Inflammatory macrophage treated with lipopolysaccharide for 4 hours (primary cell): ENCODE results near the gene TMEM170B.

Experiments
- DNase-seq: peaks from one replicate; pipeline ENCODE4 v3.0.0-alpha.2; 2020

Gene TMEM170B, protein sequence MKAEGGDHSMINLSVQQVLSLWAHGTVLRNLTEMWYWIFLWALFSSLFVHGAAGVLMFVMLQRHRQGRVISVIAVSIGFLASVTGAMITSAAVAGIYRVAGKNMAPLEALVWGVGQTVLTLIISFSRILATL

DNA sequence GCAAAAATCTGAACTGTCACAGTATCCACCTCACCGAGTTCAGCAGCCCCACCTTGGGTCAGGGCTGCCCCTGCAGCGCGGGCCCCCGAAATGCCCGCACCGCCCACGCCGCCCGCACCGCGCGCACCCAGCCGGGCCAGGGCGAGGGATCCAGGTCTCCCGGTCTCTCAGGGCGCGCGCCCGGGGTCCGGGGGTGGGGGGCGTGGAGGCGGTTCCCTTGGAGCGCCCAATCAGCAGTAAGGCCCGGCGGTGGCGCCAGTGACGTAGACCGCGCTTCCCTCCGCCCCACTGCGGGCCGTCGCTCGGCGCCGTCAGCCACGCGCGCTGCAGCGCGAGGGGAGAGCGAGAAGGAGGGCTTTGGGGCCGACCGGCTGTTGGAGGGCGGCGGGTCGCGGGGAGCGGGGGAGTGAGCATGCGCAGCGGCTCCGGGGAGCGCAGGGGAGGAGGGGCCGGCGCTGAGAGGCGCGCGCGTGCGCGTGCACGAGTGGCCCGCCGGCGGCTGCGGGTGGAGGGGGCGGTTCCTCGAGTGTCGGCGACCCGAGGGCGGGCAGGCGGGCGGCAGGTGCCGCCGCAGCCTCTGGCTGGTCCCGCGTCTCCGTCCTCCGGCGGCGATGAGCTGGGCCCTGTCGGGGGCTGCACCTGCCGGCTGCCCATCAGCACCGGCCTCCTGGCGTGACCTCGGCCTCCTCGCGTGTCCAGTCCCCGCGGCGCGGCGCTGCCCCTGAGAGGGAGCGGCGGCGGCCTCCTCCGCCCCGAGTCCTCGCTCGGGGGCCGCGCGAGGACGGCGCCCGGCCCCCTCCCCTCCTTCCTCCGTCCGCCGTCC lies at the start of gene TMEM170B:
Gene TMEM170B (plus strand): TSS at position 521 of the 823 bp plus-strand sequence. CDS start 529 bp downstream, outside the sequence.
- DNase-seq = peak; percentile 95

DNA sequence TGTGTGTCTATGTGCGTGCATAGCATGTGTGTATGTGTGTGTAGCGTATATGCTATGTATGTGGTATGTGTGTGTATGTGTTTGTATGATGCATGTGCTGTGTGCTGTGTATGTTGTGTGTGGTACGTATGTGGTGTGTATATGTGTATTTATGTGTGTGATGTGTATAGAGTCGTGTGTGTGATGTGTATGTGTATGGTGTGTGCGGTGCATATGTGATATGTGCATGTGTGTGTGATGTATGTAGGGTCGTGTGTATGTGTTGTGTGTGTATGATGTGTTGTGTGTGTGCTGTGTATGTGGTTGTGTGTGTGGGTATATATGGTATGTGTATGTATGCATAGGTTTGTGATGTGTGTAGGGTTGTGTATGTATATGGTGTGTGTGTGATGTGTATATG lies 46.6 kb upstream of the TMEM170B start:
- no peak for DNase-seq

DNA sequence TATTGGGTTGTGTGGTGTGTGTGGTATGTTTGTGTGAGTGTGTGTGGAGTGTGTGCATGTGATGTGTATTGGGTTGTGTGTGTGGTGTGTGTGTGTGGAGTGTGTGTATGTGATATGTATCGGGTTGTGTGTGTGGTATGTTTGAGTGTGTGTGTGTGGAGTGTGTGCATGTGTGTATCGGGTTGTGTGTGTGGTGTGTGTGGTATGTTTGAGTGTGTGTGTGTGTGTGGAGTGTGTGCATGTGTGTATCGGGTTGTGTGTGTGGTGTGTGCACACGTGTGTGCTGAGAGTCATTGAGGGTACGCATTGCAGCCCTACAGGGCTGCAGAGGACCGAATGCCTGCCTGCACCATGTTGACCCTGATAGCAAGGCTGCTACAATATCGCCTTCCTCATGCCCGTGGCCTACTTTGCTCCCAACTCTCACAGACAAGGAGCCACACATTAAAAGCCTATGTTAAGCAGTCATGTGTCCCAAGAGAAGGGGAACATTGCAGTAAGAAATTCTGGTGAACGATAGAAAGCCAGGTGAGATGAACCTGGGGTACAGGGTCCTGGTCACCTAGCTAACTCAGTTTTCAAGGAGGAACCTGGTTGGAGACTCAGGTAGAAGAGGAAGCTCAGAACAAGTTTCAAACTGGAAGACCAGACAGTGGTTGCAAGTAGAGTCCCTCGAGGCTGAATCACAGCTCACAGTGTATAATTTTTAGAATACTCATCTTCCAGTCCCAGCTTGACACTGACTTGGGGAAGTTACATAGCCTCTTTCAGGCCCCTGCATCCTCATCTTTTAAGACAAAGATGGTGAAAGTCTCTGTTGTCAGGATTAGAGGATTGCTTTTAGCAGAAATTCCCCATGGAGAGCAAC lies 45.7 kb upstream of the TMEM170B start:
- peak; percentile 22 for DNase-seq

DNA sequence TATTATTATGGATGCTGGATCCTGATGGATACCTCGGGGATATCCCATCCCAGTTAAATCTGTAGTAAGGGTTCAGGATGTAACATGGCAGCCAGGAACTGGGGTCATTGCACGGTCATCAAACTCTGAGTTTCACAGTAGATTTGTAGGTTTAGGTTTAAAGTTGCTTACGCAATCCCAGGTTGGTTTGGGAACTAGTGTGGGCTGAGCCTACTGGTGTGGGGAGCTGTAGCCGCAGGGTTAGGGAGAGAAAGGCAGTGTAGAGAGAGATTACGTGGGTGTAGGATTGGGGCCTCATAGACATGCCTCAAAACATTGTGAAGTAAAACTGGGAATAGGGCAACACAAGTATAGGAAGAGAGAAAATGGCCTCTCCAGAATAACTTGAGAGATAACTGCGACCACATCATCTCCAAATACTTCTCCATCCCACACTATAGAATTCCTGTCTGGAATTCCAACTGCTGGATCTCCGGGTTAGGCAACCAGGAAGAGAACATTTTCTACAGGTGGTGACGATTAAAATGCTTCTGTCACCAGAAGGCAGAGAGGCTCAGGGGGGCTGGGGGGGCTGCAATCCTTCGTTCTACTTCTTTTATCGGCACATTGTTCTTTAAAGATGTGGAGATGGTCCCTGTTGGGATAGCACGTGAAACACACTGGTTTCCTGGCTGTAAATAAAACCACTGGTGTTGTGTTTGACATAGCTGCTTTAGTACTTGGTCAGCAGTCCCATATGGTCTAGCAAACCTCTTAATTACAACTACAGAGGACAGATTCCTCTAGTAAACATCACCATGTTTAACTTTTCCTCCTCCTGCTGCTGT lies 44.9 kb upstream of the TMEM170B start:
- no peak for DNase-seq

DNA sequence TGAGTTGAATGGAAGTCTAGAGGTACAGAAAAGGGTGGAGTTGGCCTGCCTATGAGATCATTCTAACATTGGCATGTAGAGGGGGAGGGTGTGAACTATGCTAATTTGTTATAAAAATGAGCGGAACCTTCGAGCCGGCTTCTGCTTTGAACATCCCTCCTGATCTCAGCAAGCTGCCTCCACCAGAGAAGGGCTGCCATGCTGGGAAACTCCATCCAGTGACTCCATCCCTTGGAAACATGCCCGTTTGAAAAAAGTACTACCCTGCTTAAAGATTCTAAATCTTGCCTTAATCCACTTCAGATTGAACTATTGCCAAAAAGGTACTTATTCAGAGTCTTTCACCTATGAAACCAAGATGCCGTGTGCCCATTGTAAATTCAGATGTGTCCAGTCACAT lies 43.6 kb upstream of the TMEM170B start:
- no peak for DNase-seq

DNA sequence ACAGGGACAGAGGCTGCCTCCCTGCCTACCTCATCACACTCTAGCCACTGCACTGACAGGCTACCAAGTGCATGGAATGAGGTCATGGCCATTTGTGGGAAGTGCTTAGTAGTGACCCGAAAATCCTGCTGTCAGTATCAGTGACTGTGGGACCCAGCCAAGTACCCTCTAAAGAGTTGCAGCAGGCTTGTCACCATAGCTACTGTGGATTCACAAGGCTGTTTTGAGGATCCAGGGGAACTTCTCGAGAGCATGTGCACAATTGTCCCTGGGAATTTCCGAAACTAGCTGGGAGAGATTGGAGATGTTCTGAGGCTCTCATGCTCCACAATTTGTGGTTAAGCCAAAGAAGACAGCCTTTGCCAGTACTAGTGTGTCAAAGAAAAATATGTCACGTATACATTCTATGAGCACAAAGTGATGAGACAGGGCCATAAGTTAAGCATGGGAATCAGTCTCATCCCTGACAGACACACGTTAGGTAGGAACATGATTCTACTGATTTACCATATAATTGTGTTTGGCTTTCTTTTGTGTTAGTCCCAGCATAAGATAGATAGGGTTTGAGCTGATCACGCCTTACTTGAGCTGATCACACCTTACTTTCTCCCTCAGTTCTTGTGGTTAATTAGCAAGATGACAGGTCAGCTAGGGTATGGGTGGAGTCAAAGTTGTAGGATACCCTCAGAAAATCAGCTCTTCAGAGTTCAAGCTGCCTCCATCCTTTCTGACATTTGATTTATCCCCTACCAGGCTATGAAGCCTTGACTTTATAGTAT lies 42.6 kb upstream of the TMEM170B start:
- peak; percentile 74 for DNase-seq

DNA sequence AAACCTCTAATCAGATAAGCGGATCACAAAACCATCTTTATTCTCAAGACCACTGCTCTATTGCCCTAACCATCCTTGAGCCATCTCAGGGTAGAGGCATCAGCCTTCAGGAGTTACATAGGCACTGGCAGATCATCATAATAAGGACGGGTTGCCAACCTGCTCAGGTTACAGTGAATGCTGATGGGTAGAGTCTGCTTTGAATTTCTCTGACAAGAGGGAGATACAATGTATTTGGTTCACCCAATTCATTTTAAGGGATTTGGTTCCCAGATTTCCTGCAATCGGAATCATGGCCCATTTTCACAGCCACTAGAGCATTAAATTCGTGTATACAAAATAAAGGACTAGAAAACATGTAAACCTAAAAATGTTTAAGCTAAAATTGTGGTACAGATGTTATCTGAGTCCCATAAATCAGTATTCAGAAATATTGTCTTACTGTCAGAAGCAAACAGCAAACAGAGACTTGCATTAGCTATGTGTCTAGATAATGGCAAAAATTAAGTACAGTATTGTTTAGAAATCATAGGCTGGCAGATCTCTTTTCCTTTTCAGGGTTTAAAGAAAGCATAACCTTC lies 41.9 kb upstream of the TMEM170B start:
- DNase-seq = no peak

DNA sequence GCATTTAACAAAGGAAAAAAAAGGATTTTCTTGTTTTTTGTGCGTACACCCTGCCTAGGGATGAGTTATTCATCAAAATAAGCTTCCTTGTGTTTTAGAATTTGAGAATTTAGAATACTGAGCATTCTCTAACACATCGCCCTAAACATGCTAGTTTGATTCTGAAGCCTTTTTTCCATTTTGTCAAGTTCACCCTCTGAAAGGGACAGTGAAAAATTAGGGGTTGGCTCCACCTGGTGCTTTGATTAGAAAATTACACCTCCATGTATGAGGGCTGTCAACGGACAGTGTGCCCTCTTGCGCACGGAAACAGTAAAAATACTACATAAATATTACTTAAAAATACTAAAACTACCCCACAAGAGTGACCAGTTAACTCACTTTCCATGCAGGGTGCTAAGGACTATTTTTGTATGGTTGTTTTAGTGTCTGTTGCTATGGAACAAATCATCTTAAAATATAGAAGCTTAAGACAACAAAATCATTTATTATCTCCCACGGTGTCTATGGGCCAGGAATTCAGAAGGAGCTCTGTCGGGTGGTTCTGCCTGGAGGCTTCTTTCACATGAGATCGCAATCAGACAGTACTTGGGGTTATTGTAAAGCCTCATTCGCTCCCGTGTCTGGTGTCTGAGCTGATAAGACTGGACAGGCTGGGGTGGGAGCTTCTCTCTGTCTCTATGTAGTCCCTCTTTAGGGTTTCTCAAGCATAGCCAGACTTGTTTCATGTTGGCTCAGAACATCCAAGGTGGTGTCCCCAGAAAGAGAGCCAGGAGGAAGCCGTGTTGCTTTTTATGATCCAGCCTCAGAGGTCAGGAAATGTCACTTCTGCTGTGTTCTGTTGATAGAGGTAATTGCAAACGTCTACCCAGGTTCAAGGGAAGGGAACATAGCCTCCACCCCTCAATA lies 41.1 kb upstream of the TMEM170B start:
- DNase-seq = peak; percentile 80

DNA sequence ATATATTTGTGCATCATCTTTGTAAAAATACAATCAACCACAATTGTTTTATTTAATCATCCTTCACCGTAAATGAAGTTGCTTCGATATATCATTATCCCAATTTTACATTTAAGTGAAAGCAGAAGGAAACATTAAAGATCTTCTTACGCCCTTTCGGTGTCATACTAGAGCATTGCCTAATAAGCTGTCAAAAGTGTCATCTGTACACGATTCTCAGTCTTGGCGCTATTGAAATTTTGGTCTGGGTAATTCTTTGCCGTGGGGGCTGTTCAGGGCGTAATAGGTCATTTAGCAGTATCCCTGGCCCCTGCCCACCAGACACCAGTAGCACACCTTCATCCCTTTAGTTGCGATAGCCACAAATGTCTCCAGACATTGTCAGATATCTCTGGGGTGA lies 40.4 kb upstream of the TMEM170B start:
- DNase-seq = peak; percentile 78

DNA sequence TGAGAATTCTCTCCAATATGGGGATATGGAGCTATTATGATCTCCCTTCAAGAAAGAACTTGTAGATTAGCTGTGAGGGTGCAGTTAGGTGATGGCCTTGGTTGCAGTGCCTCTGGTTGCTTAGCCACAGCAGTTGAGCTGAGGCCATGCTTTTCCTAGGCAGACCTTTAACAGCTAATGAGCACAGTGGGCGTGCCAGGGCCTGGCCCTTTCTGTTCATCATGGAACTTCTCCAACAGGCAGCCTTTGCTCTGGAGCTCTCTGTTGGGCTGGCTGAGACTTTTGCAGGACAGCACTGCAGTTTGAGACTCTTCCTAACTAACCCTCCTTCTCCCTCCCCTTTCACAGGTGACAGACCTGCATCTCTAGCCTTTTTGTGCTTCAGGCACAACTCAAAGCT lies 39.7 kb upstream of the TMEM170B start:
- peak; percentile 25 for DNase-seq

DNA sequence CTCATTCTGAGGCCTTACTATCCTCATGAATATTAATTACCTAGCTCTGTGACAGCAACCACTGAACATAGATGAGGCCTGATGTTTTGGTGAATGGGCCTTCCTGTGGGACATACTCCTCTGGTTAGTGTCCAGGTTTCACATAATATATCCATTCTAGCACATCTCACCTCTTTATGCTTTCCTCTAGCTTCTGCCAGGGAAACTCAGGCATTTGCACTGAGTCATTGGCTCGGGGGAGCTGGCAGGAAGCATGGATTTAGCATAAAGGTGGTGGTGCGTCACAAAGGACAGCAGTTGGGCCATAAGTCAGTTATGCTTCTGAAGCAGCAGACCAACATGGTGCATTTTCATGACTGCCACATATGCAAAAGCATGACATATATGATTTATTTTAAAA lies 37.5 kb upstream of the TMEM170B start:
- no peak for DNase-seq

DNA sequence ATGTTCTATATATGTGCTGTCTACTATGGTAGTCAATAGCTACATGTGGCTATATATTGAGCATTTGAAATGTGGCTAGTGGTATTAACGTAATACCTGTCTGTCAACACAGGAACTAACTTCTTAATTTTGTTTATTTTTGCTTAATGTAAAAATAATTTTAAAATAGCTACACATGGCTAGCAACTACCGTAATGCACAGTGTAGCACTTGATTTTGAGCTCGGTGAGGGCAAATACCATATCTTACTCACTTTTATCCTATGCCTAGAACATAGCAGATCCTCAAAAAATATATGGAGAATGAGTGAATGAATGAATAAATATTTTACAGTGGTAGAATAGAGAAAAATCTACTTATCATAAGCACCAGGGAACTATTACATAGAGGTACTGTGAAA lies 28.1 kb upstream of the TMEM170B start:
- DNase-seq = no peak

DNA sequence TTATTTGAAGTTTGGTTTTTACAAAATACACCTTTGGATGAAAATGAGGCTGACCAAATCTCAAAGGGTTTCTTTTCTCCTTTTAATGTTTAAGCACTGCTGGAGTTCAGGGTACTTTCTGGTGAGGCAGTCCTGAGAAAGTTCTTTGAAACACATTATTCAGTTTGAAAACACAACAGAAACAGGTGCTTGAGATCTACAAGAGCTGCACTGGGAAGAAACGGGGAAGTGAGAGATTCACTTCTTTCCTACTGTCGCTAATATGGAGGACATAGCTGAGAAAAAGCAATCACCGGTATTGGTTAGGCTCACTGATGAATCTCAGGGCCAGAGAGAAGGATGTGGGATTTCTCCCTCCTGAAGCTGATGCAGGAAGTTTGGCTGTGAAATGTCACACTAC lies 22.9 kb upstream of the TMEM170B start:
- no peak for DNase-seq

DNA sequence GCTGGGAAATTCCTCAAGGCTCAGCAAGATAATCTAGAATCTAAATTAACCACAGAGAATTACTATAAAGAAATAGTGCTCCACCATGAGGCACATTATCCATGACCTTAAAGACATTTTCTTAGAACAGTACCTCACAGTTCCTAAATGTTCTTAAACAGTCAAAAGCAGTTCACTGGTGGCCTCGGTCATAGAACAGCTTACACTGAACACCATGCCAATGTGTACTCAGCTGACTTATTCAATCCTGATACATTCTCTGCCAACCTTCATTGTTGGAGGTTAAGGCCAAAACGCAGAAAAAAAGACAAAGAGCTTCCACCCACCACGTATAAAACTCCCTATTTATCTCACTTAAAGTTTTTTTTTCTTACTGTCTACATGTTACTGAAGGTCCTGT lies 21.8 kb upstream of the TMEM170B start:
- DNase-seq = no peak

DNA sequence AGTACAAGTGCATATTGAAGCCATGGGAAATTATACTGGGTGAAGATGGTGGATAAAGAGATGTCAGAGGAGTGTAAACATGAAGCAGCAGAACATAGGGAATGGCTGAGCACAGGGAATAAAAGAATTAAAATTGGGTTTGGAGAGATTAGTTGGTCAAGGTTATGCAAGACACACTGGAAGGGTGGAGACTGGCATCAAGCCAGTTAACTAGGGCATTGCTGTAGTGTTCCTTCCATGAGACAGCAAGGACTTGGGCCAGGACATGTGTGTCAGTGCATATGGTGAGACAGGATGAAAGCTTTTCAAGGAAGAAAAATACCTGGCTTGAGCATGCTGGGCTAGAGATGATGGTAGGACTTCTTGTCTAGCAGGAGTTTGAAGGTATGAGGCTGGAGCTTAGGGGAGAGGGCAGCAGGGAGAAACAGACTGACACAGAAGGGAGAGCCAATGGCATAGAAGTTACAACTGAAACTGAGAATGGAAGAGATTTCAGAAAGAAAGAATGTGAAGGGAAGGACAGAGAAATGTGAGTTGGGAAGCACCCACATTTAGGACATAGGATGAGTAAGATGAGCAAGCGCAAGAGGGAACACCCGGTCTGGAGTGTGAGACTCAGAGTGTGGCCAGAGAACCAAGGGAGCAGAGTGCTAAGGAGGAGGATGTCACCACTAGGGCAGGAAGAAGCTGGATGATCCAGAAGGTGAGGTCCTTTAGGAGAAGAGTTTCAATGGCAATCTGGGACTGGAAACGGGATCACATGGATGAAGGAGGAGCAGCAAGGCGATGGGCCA lies 14.5 kb upstream of the TMEM170B start:
- peak; percentile 57 for DNase-seq

DNA sequence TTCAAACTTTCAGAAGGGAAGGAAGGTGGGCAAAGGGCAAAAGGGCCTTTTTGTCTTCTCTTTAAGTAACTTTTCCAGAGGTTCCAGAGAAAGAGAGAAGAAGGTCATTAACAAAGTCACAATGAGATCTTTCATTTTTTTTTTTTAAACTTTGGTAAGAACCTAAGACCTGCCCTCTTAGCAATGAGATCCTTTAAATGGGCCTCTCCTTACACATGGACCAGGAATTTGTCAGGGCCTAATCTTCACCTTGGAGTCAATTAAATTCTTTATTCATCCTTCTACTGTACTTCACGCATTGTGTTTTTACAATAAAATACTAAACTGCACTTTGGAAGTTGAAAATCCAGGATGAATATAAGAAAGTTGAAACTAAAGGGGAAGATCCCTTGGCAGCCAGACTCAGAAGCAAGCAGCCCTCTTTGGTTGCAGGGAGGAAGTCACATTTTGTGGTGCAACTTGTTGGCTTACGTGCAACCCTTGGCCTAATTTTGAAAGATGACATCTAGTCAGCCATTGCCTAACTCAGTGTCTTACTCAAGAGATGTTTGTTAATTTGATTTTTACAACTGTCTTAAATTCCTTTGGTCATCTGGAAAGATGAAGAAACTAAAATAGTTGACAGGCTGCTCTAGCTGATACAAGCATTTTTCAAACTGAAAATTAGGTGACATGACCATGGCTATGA lies 11.9 kb upstream of the TMEM170B start:
- peak; percentile 98 for DNase-seq

DNA sequence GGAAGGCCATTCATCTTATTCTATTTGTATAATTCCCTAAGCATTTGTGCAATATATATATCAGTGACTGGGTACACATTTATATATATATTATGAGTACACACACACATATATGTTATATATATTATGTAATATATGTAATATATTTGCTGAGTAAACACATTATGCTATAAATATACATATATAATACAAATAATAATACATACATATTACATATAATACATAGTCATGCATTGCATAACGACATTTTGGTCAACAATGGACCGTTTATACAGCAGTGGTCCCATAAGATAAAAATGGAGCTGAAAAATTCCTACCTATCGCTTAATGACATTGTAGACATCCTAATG lies 11.4 kb upstream of the TMEM170B start:
- DNase-seq = no peak

DNA sequence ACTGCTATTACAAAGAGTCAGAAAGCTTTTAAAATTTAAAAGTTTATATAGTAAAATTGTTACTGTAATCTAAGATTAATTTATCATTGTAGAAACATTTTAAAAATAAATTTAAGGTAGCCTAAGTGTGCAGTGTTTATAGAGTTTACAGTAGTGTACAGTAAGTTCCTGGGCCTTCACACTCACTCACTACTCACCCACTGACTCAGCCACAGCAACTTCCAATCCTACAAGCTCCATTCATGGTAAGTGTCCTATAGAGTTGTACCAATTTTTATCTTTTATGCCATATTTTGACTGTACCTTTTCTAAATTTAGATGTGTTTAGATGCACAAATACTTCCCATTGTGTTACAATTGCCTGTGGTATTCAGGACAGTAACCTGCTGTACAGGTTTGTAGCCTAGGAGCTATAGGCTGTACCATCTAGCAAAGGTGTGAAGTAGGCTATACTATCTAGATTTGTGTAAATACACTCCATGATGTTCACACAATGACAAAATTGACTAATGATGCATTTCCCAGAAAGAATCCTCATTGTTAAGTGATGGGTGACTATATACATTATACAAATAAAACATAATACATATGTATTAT lies 10.2 kb upstream of the TMEM170B start:
- DNase-seq = no peak

DNA sequence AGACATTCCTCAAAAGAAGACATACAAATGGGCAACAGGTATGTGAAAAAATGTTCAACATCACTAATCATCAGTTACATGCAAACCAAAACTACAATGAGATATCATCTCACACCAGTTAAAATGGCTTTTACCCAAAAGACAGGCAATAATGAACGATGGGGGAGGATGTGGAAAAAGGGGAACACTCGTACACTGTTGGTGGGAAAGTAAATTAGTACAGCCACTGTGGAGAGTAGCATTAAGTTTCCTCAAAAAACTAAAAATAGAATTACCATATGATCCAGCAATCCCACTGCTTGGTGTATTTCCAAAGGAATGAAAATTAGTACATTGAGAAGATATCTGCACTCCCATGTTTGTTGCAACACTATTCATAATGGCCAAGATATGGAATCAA lies 8.6 kb upstream of the TMEM170B start:
- DNase-seq = no peak
